Calu3 (cell line): ENCODE data around the gene CD14. TPM values are rescaled to one million over a fixed set of nuclear protein-coding genes. Genes with fewer than 3 reads are reported as not detected.
"Not testable (repeated sequence)": the region's sequence is repeated elsewhere in the genome, so short reads cannot be mapped to it uniquely, and the experiment has no call there.

Experiments
- BruUV-seq: library from RNA; stranded (reverse); fragments of 400-500 nt; replicated peaks from 2 replicates; lab custom pipeline; 2021; lab: Mats Ljungman, UMichigan
- CTCF ChIA-PET: fragments of 300-600 bp; sonication (Branson Sonifier 250); formaldehyde crosslinking; loops from one replicate; lab custom pipeline; 2022; ENCODE audit warnings: antibody characterized with exemption; lab: Charles Lee
- DNase-seq: peaks from one replicate; pipeline ENCODE4 v3.0.0; 2022
- H3K27ac Mint-ChIP-seq: one replicate; pipeline ENCODE4 v1.8.0; 2022; ENCODE audit warnings: mixed read lengths; ENCODE audit not compliant: unreplicated experiment
- H3K27me3 Mint-ChIP-seq: one replicate; pipeline ENCODE4 v1.8.0; 2022; ENCODE audit warnings: mixed read lengths; ENCODE audit not compliant: unreplicated experiment
- H3K36me3 Mint-ChIP-seq: one replicate; pipeline ENCODE4 v1.8.0; 2022; ENCODE audit warnings: mild to moderate bottlenecking, moderate library complexity, mixed read lengths; ENCODE audit not compliant: insufficient read depth, unreplicated experiment
- H3K4me1 Mint-ChIP-seq: one replicate; pipeline ENCODE4 v1.8.0; 2022; ENCODE audit warnings: mild to moderate bottlenecking, low read depth, mixed read lengths; ENCODE audit not compliant: unreplicated experiment
- H3K4me3 Mint-ChIP-seq: one replicate; pipeline ENCODE4 v1.8.0; 2022; ENCODE audit warnings: mild to moderate bottlenecking, low read depth, moderate library complexity, mixed read lengths; ENCODE audit not compliant: unreplicated experiment
- H3K9me3 Mint-ChIP-seq: one replicate; pipeline ENCODE4 v1.8.0; 2022; ENCODE audit warnings: low read depth, mixed read lengths; ENCODE audit not compliant: unreplicated experiment
- CTCF ChIP-seq: fragments of 200-600 bp; IDR thresholded peaks from one replicate; pipeline ENCODE4 v1.8.0; 2022; ENCODE audit warnings: antibody characterized with exemption; ENCODE audit not compliant: unreplicated experiment
- intact Hi-C: fragments of 100-400 bp; cut with micrococcal nuclease; formaldehyde crosslinking; loops from one replicate; pipeline ENCODE4 v1.10.0; 2022; ENCODE audit not compliant: unreplicated experiment
- total RNA-seq: library from RNA; stranded (reverse); gene quantifications from 2 replicates; pipeline ENCODE4 v1.2.3, GENCODE V29; 2022

The CD14 gene
- total RNA-seq, 1 experiment from 2014 or later, result 1.1 TPM

DNA sequence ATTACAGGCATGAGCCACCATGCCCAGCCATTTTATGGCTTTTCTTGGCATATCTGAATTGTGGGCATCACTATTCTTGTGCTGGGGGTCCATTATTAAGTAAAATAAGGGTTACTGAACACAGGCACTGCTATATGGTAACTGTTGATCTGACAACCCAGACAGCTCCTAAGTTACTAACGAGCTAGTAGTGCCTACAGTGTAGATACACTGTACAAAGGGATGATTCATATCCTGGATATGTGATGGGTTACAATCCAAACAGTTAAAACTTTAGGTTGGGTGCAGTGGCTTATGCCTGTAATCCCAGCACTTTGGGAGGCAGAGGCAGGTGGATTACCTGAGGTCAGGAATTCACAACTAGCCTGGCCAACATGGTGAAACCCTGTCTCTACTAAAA is 4.3 kb downstream of the CD14 start:
- Mint-ChIP-seq H3K27ac (no peak overlapping the region), H3K4me3 (no peak overlapping the region), H3K9me3 (peaks cover 12% of the 10 kb centered on the region), H3K4me1 (peaks cover 22% of the 10 kb centered on the region), H3K27me3 (peaks cover 22% of the 10 kb centered on the region), H3K36me3 (peaks cover 18% of the 10 kb centered on the region)
- no peak for DNase-seq
- no TSS peak for BruUV-seq
- CTCF ChIA-PET, result no interaction called here
- intact Hi-C loops, result no loop called here
- TF ChIP-seq CTCF, result no peak

DNA sequence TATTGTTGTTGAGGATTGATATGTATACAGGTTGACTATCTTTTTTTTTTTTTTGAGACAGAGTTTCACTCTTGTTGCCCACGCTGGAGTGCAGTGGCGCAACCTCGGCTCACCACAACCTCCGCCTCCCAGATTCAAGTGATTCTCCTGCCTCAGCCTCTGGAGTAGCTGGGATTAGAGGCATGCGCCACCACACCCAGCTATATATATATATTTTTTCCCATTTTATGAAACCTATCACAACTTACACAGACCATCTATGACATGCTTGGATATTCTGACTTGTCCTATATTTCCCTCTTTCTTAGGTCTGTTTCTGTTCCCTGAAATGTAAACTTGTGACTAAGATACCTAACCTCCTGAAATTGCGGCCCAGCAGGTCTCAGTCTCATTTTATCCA is 5.0 kb downstream of the CD14 start:
- Mint-ChIP-seq H3K27me3 (peaks cover 22% of the 10 kb centered on the region), H3K9me3 (peaks cover 12% of the 10 kb centered on the region), H3K4me3 (no peak overlapping the region), H3K4me1 (peaks cover 15% of the 10 kb centered on the region), H3K36me3 (peaks cover 14% of the 10 kb centered on the region), H3K27ac (no peak overlapping the region)
- DNase-seq, result no peak
- no TSS peak for BruUV-seq
- no peak for TF ChIP-seq CTCF
- intact Hi-C loops, result no loop called here
- CTCF ChIA-PET, result interaction anchor here (0.6 kb wide), 1 partner anchor 189 kb away, joined by 3 read pairs; no protein-coding TSS in a partner anchor

DNA sequence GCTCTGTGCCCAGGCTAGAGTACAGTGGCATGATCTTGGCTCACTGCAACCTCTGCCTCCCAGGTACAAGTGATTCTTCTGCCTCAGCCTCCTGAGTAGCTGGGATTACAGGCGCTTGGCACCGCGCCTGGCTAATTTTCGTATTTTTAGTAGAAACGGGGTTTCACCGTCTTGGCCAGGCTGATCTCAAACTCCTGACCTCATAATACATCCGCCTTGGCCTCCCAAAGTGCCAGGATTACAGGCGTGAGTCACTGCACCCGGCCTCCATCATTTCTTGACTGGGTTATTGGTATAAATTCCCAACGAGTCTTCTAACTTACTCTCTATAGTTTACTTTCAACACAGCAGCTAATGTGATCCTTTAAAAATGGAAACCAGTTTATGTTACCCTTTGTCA is 8.1 kb downstream of the CD14 start:
- CTCF ChIA-PET, result not testable (repeated sequence)

GRCh38 chr5:140623061-140623460 is 9.9 kb downstream of the CD14 start:
- H3K4me3 Mint-ChIP-seq, H3K9me3 Mint-ChIP-seq, intact Hi-C loops, H3K27ac Mint-ChIP-seq, DNase-seq, CTCF ChIA-PET, H3K36me3 Mint-ChIP-seq, H3K27me3 Mint-ChIP-seq, H3K4me1 Mint-ChIP-seq, BruUV-seq: not testable (repeated sequence)

More for the DNA sequence above, 8.1 kb downstream of the CD14 start:
- H3K4me3 Mint-ChIP-seq, H3K36me3 Mint-ChIP-seq, intact Hi-C loops, BruUV-seq, H3K4me1 Mint-ChIP-seq, DNase-seq, H3K27ac Mint-ChIP-seq, H3K27me3 Mint-ChIP-seq: not testable (repeated sequence)
- peaks cover 12% of the 10 kb centered on the region for H3K9me3 Mint-ChIP-seq

DNA sequence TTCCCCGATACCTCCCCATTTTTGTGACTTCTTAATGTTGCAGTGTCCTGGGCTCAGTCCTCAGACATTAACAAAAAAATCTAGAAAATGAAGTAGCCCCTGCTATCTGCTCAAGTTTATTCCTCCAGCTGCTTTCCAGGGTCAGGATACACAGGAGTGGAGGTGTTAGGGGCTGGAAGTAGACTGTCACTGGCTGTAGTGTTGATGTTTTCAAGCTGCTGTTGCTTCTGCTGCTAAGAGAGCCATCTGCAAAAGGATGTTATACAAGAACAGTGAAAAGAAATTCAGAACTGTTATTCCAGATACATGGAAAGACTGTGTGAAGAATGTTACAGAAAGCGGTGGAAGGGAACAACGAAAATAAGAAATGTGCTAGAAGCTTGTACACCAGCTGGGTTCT is 10.7 kb downstream of the CD14 start:
- DNase-seq, result no peak
- TF ChIP-seq CTCF, result no peak
- no TSS peak for BruUV-seq
- Mint-ChIP-seq H3K4me3 (no peak overlapping the region), H3K9me3 (peaks cover 7% of the 10 kb centered on the region), H3K27ac (no peak overlapping the region), H3K36me3 (no peaks in the 10 kb centered on the region), H3K27me3 (peaks cover 8% of the 10 kb centered on the region), H3K4me1 (no peaks in the 10 kb centered on the region)
- intact Hi-C loops, result no loop called here
- CTCF ChIA-PET, result no interaction called here
